HAP-1 (cell line): Measurements from ENCODE around the gene IDI2.
A peak's percentile ranks its signal among the peaks of the same experiment; 100 is the strongest.
"Not testable (repeated sequence)": the region's sequence is repeated elsewhere in the genome, so short reads cannot be mapped to it uniquely, and the experiment has no call there.

Experiments
- DNase-seq, 2 experiments: peaks; one replicate each; pipeline ENCODE4 v3.0.0-alpha.2; 2016 to 2020; ENCODE audit warnings: low spot score in 2 of 2
- H3K27me3 ChIP-seq: fragments of 250-450 bp; sonication (Bioruptor Pico); 2 replicates; pipeline ENCODE4 v1.5.1; 2020; ENCODE audit warnings: low read depth, mild to moderate bottlenecking, moderate library complexity
- H3K36me3 ChIP-seq: fragments of 250-450 bp; sonication (Bioruptor Pico); replicated peaks from 2 replicates; pipeline ENCODE4 v1.5.1; 2020; ENCODE audit warnings: mild to moderate bottlenecking
- H3K4me1 ChIP-seq: fragments of 250-450 bp; sonication (Bioruptor Pico); 2 replicates; pipeline ENCODE4 v1.5.1; 2020; ENCODE audit warnings: mild to moderate bottlenecking
- H3K4me3 ChIP-seq: fragments of 250-450 bp; sonication (Bioruptor Pico); 2 replicates; pipeline ENCODE4 v1.5.1; 2020; ENCODE audit warnings: mild to moderate bottlenecking, moderate library complexity
- H3K9me3 ChIP-seq: fragments of 250-450 bp; sonication (Bioruptor Pico); 2 replicates; pipeline ENCODE4 v1.5.1; 2020; ENCODE audit warnings: mild to moderate bottlenecking, moderate library complexity
- in situ Hi-C: fragments of 300-500 bp; cut with MboI; formaldehyde crosslinking; loops from 3 replicates; pipeline ENCODE4 v1.14.3; 2020; ENCODE audit warnings: low sequenced_read_pairs, inconsistent platforms, mixed read lengths

IDI2 gene

GRCh38 chr10:1040133-1040532 lies 14.5 kb upstream of the IDI2 start:
- Histone ChIP-seq H3K4me1 (peaks cover 6% of the 10 kb centered on the region; the same call in 1 of the 2 replicates), H3K36me3 (peaks cover 55% of the 10 kb centered on the region), H3K27me3 (no peaks in the 10 kb centered on the region), H3K4me3 (no peak overlapping the region), H3K9me3 (no peaks in the 10 kb centered on the region; the same call in 1 of the 2 replicates)
- in situ Hi-C loops, result no loop called here
- DNase-seq, result no peak

- in situ Hi-C loops, DNase-seq, H3K4me3 ChIP-seq, H3K27me3 ChIP-seq, H3K9me3 ChIP-seq, H3K4me1 ChIP-seq: not testable (repeated sequence)
- peaks cover 51% of the 10 kb centered on the region for H3K36me3 ChIP-seq
Measured at GRCh38 chr10:1038769-1039168, 13.1 kb upstream of the IDI2 start.

GRCh38 chr10:1037098-1037497 lies 11.4 kb upstream of the IDI2 start:
- Histone ChIP-seq H3K4me1 (no peaks in the 10 kb centered on the region), H3K27me3 (no peaks in the 10 kb centered on the region), H3K36me3 (peaks cover 35% of the 10 kb centered on the region), H3K9me3 (no peaks in the 10 kb centered on the region), H3K4me3 (no peak overlapping the region)
- in situ Hi-C loops, result no loop called here
- no peak for DNase-seq

- no peaks in the 10 kb centered on the region for H3K27me3 ChIP-seq
- in situ Hi-C loops, result no loop called here
- H3K4me1 ChIP-seq, result no peaks in the 10 kb centered on the region
- peaks cover 29% of the 10 kb centered on the region for H3K36me3 ChIP-seq
- DNase-seq, result no peak
- no peak overlapping the region for H3K4me3 ChIP-seq
- H3K9me3 ChIP-seq, result no peaks in the 10 kb centered on the region
Measured at GRCh38 chr10:1036341-1036791, 10.7 kb upstream of the IDI2 start.

GRCh38 chr10:1035201-1035600 lies 9.5 kb upstream of the IDI2 start:
- Histone ChIP-seq H3K36me3 (peaks cover 17% of the 10 kb centered on the region), H3K9me3 (no peaks in the 10 kb centered on the region), H3K4me1 (peaks cover 1% of the 10 kb centered on the region), H3K4me3 (no peak overlapping the region), H3K27me3 (no peaks in the 10 kb centered on the region)
- in situ Hi-C loops, result no loop called here
- no peak for DNase-seq

- peaks cover 6% of the 10 kb centered on the region for H3K4me1 ChIP-seq
- in situ Hi-C loops, result no loop called here
- H3K36me3 ChIP-seq, result peaks cover 13% of the 10 kb centered on the region
- no peak for DNase-seq
- H3K27me3 ChIP-seq, result no peaks in the 10 kb centered on the region
- no peak overlapping the region for H3K4me3 ChIP-seq
- no peaks in the 10 kb centered on the region for H3K9me3 ChIP-seq
Measured at GRCh38 chr10:1034758-1035157, 9.1 kb upstream of the IDI2 start.

GRCh38 chr10:1033601-1034000 lies 7.9 kb upstream of the IDI2 start:
- H3K4me1 ChIP-seq, result peaks cover 16% of the 10 kb centered on the region
- no peaks in the 10 kb centered on the region for H3K9me3 ChIP-seq
- in situ Hi-C loops, result no loop called here
- H3K4me3 ChIP-seq, result no peak overlapping the region
- DNase-seq, result no peak
- H3K36me3 ChIP-seq, result 0 out of 2 replicates have a peak, but pooled peaks cover 8% of the 10 kb centered on the region
- no peaks in the 10 kb centered on the region for H3K27me3 ChIP-seq

- in situ Hi-C loops, result no loop called here
- Histone ChIP-seq H3K36me3 (no peaks in the 10 kb centered on the region), H3K27me3 (no peaks in the 10 kb centered on the region), H3K4me3 (no peak overlapping the region), H3K4me1 (peaks cover 16% of the 10 kb centered on the region), H3K9me3 (no peaks in the 10 kb centered on the region)
- peak; percentile 76 to 88 for DNase-seq
Measured at GRCh38 chr10:1029838-1030237, 4.2 kb upstream of the IDI2 start.

GRCh38 chr10:1026578-1026977 lies 919 bp upstream of the IDI2 start:
- in situ Hi-C loops, result no loop called here
- Histone ChIP-seq H3K9me3 (no peaks in the 10 kb centered on the region), H3K4me1 (peaks cover 16% of the 10 kb centered on the region), H3K4me3 (no peak overlapping the region), H3K36me3 (no peaks in the 10 kb centered on the region), H3K27me3 (no peaks in the 10 kb centered on the region)
- no peak for DNase-seq

GRCh38 chr10:1024103-1024502 lies 1.6 kb downstream of the IDI2 start:
- H3K27me3 ChIP-seq, result no peaks in the 10 kb centered on the region
- H3K36me3 ChIP-seq, result peaks cover 14% of the 10 kb centered on the region
- DNase-seq, result no peak
- no peak overlapping the region for H3K4me3 ChIP-seq
- in situ Hi-C loops, result no loop called here
- no peaks in the 10 kb centered on the region for H3K9me3 ChIP-seq
- H3K4me1 ChIP-seq, result peaks cover 4% of the 10 kb centered on the region

GRCh38 chr10:1022413-1022812 lies 3.2 kb downstream of the IDI2 start:
- no peaks in the 10 kb centered on the region for H3K27me3 ChIP-seq
- DNase-seq, result no peak
- H3K9me3 ChIP-seq, result no peaks in the 10 kb centered on the region
- peaks cover 27% of the 10 kb centered on the region for H3K36me3 ChIP-seq
- H3K4me3 ChIP-seq, result no peak overlapping the region
- in situ Hi-C loops, result no loop called here
- no peaks in the 10 kb centered on the region for H3K4me1 ChIP-seq

GRCh38 chr10:1020958-1021357 lies 4.7 kb downstream of the IDI2 start:
- H3K9me3 ChIP-seq, result no peaks in the 10 kb centered on the region
- no peak overlapping the region for H3K4me3 ChIP-seq
- no peaks in the 10 kb centered on the region for H3K27me3 ChIP-seq
- in situ Hi-C loops, result no loop called here
- H3K4me1 ChIP-seq, result no peaks in the 10 kb centered on the region
- no peak for DNase-seq
- H3K36me3 ChIP-seq, result peaks cover 40% of the 10 kb centered on the region

GRCh38 chr10:1020460-1020859 lies 5.2 kb downstream of the IDI2 start:
- H3K4me1 ChIP-seq, result no peaks in the 10 kb centered on the region
- no peaks in the 10 kb centered on the region for H3K27me3 ChIP-seq
- in situ Hi-C loops, result no loop called here
- H3K9me3 ChIP-seq, result no peaks in the 10 kb centered on the region
- no peak overlapping the region for H3K4me3 ChIP-seq
- DNase-seq, result no peak
- H3K36me3 ChIP-seq, result peaks cover 44% of the 10 kb centered on the region

GRCh38 chr10:1019362-1019761 lies 6.3 kb downstream of the IDI2 start:
- Histone ChIP-seq H3K36me3 (peaks cover 49% of the 10 kb centered on the region), H3K4me1 (no peaks in the 10 kb centered on the region), H3K27me3 (no peaks in the 10 kb centered on the region), H3K4me3 (no peak overlapping the region), H3K9me3 (no peaks in the 10 kb centered on the region)
- DNase-seq, result no peak
- in situ Hi-C loops, result no loop called here

- H3K36me3 ChIP-seq, result peaks cover 81% of the 10 kb centered on the region
Measured at GRCh38 chr10:1015688-1016087, 10.0 kb downstream of the IDI2 start.

More at GRCh38 chr10:1015688-1016087, 10.0 kb downstream of the IDI2 start:
- DNase-seq, result no peak
- in situ Hi-C loops, result no loop called here
- H3K4me3 ChIP-seq, result no peak overlapping the region
- H3K27me3 ChIP-seq, result no peaks in the 10 kb centered on the region
- H3K9me3 ChIP-seq, result no peaks in the 10 kb centered on the region
- no peaks in the 10 kb centered on the region for H3K4me1 ChIP-seq
